ENCODE data around the gene SLC22A3.
"Not testable (repeated sequence)": the region's sequence is repeated elsewhere in the genome, so short reads cannot be mapped to it uniquely, and the experiment has no call there.

SLC22A3 gene

GRCh38 chr6:160348223-160349019, at the start of gene SLC22A3:
Gene SLC22A3 (plus strand): TSS chr6:160348378. CDS start chr6:160348420, 42 bp downstream.
- DNase-seq (ENCODE audit: low read depth): no peak

GRCh38 chr6:160299559-160299958, 48.6 kb upstream of the SLC22A3 start:
- no peak for DNase-seq (ENCODE audit: low read depth)

DNA sequence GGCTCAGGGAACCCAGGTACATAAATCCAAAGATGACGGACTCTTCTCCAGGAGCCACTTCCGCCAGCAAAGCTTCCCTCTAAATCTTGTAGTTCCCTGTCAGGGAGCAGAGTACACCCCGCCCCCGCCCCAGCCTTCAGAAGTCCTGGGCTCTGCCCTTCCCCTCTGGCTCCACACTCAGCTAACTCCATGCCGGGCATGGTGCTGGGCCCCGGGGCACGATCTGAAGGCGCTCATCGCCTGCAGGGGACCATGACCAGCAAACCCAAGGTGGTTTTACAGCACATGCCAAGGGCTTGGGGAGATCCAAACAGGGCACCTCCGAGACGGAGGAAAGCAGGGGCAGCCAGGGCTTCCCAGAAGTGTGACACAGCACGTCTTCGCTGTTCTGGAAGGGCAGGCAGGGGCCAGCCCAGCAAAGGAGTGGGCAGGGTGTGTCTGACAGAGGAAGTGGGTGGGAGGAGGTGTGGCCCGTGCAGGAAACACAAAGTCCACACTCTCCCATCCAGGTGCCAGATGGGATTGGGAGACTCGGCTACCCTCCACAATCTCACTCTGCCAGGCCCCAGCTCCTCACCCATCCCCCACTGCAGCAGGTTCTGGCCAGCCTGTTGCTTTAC, 48.0 kb upstream of the SLC22A3 start:
- DNase-seq (ENCODE audit: low read depth): no peak

- no peak for DNase-seq (ENCODE audit: low read depth)
Observed at GRCh38 chr6:160301339-160301738, 46.8 kb upstream of the SLC22A3 start.

DNA sequence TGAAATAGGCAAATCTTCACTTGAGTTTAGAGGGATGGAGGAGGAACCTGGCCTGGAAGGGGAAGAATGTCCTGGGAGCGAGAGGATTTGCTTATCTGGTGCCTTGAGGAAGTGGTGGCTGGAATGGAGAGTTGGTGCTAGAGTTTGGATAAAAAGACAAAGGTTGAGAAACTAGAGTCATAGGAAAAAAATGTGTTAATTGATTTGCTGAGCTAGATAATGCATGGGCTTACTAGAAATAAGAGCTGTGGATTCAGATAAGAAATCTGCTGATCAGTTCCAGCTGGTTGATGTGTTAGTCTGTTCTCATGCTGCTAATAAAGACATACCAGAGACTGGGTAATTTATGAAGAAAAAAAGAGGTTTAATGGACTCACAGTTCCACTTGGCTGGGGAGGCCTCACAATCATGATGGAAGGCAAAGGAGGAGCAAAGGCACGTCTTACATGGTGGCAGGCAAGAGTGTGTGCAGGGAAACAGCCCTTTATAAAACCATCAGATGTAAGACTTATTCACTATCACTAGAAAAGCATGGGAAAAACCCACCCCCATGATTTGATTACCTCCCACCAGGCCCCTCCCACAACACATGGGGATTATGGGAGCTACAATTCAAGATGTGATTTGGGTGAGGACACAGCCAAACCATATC, 45.6 kb upstream of the SLC22A3 start:
- not testable (repeated sequence) for DNase-seq (ENCODE audit: low read depth)

DNA sequence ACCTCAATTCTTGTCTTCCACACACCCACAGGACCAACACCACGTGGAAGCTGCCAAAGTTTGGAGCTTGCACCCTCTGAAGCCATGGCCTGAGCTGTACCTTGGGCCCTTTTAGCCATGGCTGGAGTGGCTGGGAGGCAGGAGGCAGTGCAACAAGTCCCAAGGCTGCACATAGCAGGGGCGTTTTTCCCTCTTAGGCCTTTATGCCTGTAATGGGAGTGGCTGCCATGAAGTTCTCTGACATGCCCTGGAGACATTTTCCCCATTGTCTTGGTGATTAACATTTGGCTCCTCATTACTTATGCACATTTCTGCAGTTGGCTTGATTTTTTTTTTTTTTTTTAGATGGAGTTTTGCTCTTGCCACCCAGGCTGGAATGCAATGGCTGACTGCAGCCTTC, 44.4 kb upstream of the SLC22A3 start:
- no peak for DNase-seq (ENCODE audit: low read depth)

GRCh38 chr6:160305926-160306713, 42.1 kb upstream of the SLC22A3 start:
- no peak for DNase-seq (ENCODE audit: low read depth)

GRCh38 chr6:160309718-160310117, 38.5 kb upstream of the SLC22A3 start:
- no peak for DNase-seq (ENCODE audit: low read depth)

- DNase-seq (ENCODE audit: low read depth): no peak
Observed at GRCh38 chr6:160312900-160313299, 35.3 kb upstream of the SLC22A3 start.

DNA sequence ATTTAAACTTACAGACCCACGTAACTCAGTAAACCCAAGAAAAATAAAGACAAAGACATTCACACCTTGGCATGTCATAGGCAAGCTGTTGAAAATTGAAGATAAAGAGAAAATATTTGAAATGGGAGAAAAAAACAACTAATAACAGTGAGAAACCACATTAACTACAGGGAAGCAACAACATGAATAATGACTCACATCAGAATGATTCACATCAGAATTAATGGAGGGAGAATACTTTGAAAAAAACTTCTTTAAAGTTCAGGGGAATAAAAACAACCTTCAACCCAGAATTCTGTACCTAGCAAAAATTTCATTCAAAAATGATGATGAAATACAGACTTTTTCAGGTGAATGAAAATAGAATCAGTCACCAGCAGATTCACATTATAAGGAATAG, 32.9 kb upstream of the SLC22A3 start:
- no peak for DNase-seq (ENCODE audit: low read depth)

DNA sequence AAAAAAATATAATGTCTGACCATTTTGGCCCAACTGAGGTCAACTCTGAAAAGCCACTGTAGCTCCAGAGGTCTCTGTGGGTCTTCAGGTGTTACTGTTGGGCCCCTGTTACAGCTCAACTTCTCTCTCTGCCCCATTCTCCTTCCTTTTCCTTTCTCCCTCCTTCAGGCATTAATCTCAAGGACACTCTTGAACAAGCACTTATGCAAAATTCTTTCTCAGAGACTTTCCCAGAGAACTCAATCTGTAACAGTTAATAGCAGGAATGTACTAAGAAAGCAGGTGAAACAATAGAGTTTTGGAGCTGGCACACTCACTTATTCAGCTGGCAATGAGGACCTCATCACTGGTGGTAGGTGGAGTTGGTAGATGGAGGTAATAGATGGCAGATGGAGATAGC, 31.9 kb upstream of the SLC22A3 start:
- no peak for DNase-seq (ENCODE audit: low read depth)

- DNase-seq (ENCODE audit: low read depth): no peak
Observed at GRCh38 chr6:160319246-160319645, 28.9 kb upstream of the SLC22A3 start.

- DNase-seq (ENCODE audit: low read depth): no peak
Observed at GRCh38 chr6:160321729-160322505, 26.3 kb upstream of the SLC22A3 start.

GRCh38 chr6:160327981-160328380, 20.2 kb upstream of the SLC22A3 start:
- no peak for DNase-seq (ENCODE audit: low read depth)

DNA sequence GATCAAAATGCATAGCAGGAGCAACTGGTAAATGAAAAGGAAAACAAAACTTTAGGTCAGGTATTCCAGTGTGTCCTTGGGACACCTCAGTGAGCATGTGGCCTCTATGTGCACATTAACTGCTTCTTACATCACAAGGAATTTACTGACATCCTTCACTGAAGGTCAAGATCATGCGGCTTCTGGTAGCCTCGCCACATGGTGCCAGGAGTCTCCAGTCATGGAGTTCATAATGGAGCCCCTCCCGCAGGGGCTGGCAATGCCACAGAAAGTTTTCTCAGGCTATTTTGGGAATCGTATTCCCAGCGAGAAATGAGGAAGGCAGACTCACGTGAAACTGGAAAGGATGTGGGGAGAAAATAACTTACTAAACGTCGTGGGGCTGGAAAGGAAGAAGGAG, 19.7 kb upstream of the SLC22A3 start:
- DNase-seq (ENCODE audit: low read depth): no peak

GRCh38 chr6:160329188-160329587, 19.0 kb upstream of the SLC22A3 start:
- DNase-seq (ENCODE audit: low read depth): no peak

DNA sequence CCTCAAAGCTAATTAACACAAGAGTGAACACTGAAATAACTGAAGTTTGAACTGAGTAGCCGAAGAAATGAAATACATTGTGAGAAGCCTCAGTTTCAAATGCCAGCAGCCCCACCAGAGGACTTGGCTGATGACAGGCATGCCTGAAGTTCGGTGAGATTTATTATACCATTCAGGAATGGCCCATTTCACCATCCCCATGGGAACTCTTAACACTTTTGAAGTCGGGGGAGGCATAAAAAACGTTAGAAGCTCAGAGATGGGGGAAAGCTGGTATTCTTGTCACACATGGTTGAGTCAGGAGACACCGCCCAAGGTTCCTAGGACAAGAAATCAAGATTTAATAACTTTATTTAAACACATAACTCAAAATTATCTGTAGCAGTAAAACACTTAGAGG, 17.6 kb upstream of the SLC22A3 start:
- DNase-seq (ENCODE audit: low read depth): no peak

- no peak for DNase-seq (ENCODE audit: low read depth)
Observed at GRCh38 chr6:160331204-160331603, 17.0 kb upstream of the SLC22A3 start.

GRCh38 chr6:160331753-160332152, 16.4 kb upstream of the SLC22A3 start:
- DNase-seq (ENCODE audit: low read depth): no peak

- no peak for DNase-seq (ENCODE audit: low read depth)
Observed at GRCh38 chr6:160333101-160333500, 15.1 kb upstream of the SLC22A3 start.

DNA sequence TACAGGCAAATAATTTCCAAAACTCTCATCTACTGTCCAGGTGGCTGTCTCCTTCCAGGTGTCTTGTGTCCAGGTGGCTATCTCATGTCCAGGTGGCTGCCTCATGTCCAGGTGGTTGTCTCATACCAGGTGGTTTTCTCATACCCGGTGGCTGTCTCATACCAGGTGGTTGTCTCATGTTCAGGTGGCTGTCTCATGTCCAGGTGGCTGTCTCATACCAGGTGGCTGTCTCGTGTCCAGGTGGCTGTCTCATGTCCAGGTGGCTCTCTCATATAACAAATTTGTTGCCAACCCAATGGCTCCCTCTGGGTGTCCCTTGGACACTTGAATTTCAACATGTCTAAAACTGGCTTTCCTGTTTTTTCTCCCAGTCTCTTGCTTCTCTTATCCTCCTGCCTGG, 14.3 kb upstream of the SLC22A3 start:
- no peak for DNase-seq (ENCODE audit: low read depth)

- DNase-seq (ENCODE audit: low read depth): no peak
Observed at GRCh38 chr6:160336200-160336599, 12.0 kb upstream of the SLC22A3 start.

Measured in HS-27A (cell line).